Cardiac muscle cell (in vitro differentiated cells and primary cell): ENCODE data around the gene MXI1. TPM values are rescaled to one million over a fixed set of nuclear protein-coding genes. Genes with fewer than 3 reads are reported as not detected.

ENCODE experiments used
- DNase-seq, 2 donors: peaks; one replicate each; pipeline versions ENCODE4 v3.0.0 to v3.0.0-alpha.2; 2010 to 2017; ENCODE audit warnings: low read depth in 1 of 2, low spot score in 1 of 2
- H3K27ac ChIP-seq: fragments of 200-600 bp; sonication (generic); 2 replicates; pipeline ENCODE4 v1.5.1; 2016
- H3K27me3 ChIP-seq: fragments of 200-600 bp; sonication (generic); 2 replicates; pipeline ENCODE4 v1.6.0; 2016; ENCODE audit warnings: control low read depth
- H3K36me3 ChIP-seq: fragments of 200-600 bp; sonication (generic); 2 replicates; pipeline ENCODE4 v1.5.1; 2016; ENCODE audit warnings: control low read depth
- H3K4me1 ChIP-seq: fragments of 200-600 bp; sonication (generic); 2 replicates; pipeline ENCODE4 v1.8.1; 2017; ENCODE audit warnings: low read depth, mild to moderate bottlenecking, mixed run types
- H3K4me3 ChIP-seq: fragments of 200-600 bp; sonication (generic); 2 replicates; pipeline ENCODE4 v1.5.1; 2016; ENCODE audit warnings: mild to moderate bottlenecking
- H3K9me3 ChIP-seq: fragments of 200-600 bp; sonication (generic); 2 replicates; pipeline ENCODE4 v1.5.1; 2017; ENCODE audit warnings: low read depth, mild to moderate bottlenecking, control low read depth
- polyA plus RNA-seq: library from polyadenylated mRNA; unstranded; fragments of >200 nt; fragmentation: Nextera tagmentation; extraction: Ambion mirVana; gene quantifications from 2 replicates; pipeline ENCODE4 v1.2.1, GENCODE V29; 2016
- total RNA-seq: library from RNA; depleted of rRNA; stranded (reverse); fragments of >200 nt; gene quantifications from 2 replicates; pipeline ENCODE4 v1.2.3, GENCODE V29; 2016
- TF ChIP-seq, protein P1 (sequence below): IDR thresholded peaks from 2 replicates; pipeline ENCODE4 v1.5.1; 2012; ENCODE audit warnings: low read depth, mild to moderate bottlenecking, low read length

The MXI1 gene
- total and polyA plus RNA-seq, 2 experiments from 2014 or later: 55.0 to 68.4 TPM

DNA sequence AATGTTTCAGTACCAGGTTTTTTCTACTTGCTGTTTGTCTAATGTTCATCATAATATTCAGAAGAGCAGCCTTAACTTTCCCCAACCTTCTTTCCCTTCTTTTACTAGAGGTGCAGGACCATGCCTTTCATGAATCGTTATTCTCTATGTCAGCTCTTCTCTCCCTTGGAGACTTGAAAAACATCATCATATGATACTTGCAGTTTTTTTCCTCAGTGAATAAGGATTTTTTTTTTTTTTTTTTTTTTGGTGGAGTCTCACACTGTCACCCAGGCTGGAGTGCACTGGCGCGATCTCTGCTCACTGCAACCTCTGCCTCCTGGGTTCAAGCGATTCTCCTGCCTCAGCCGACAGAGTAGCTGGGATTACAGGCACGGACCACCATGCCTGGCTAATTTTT lies 67.2 kb downstream of the MXI1 start:
- no peak for DNase-seq
- no peak overlapping the region for H3K27ac ChIP-seq
- no peaks in the 10 kb centered on the region for H3K27me3 ChIP-seq
- no peak overlapping the region for H3K4me3 ChIP-seq
- no peaks in the 10 kb centered on the region for H3K36me3 ChIP-seq
- peaks cover 36% of the 10 kb centered on the region for H3K4me1 ChIP-seq
- H3K9me3 ChIP-seq: no peaks in the 10 kb centered on the region
- TF ChIP-seq, protein P1, sequence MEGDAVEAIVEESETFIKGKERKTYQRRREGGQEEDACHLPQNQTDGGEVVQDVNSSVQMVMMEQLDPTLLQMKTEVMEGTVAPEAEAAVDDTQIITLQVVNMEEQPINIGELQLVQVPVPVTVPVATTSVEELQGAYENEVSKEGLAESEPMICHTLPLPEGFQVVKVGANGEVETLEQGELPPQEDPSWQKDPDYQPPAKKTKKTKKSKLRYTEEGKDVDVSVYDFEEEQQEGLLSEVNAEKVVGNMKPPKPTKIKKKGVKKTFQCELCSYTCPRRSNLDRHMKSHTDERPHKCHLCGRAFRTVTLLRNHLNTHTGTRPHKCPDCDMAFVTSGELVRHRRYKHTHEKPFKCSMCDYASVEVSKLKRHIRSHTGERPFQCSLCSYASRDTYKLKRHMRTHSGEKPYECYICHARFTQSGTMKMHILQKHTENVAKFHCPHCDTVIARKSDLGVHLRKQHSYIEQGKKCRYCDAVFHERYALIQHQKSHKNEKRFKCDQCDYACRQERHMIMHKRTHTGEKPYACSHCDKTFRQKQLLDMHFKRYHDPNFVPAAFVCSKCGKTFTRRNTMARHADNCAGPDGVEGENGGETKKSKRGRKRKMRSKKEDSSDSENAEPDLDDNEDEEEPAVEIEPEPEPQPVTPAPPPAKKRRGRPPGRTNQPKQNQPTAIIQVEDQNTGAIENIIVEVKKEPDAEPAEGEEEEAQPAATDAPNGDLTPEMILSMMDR: no peak

DNA sequence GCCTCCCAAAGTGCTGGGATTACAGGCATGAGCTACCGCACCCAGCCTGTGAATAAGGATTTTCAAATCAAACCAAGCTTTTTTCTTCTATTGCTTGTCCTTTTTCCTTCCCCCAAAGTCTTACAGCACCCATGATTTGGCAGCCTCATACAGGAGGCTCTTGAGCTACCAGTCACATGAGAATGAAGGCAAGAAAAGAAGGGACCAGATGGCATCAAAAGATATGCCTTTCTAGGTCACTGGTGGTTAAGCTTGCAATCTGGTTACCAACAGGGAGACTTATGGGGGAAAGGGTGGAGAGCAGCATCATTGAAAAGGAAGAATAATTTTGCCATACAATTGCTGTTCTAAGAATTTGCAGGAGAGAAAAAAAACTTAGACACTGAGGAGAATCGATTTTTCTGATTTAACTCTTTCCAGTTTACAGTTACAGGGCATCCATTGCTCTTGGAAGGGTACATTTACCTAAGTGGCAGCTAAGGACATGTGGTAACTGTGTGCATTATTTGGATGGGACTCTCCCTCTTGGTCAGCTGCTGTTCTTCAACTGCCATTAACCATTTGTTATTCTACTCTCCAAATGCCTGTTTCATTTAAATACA lies 67.8 kb downstream of the MXI1 start:
- Histone ChIP-seq H3K27ac (no peak overlapping the region), H3K4me3 (no peak overlapping the region), H3K36me3 (no peaks in the 10 kb centered on the region), H3K27me3 (no peaks in the 10 kb centered on the region), H3K9me3 (no peaks in the 10 kb centered on the region), H3K4me1 (peaks cover 30% of the 10 kb centered on the region)
- TF ChIP-seq, protein P1: no peak
- no peak for DNase-seq

DNA sequence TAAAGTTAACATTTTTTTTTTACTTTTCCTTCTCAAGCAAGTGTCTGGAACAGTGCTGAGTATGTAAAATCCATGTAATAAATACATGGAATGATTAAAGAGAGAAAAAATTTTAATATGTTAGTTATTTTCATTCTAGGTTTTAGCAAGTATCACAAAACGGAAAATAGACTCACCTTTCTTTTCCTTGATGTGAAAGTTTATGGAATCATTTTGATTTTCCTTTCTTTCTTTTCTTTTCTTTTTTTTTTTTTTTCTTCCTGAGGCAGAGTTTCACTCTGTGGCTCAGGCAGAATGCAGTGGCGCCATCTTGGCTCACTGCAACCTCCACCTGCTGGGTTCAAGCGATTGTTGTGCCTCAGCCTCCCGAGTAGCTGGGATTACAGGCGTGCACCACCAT lies 69.2 kb downstream of the MXI1 start:
- Histone ChIP-seq H3K4me3 (no peak overlapping the region), H3K9me3 (no peaks in the 10 kb centered on the region), H3K27me3 (no peaks in the 10 kb centered on the region), H3K27ac (no peak overlapping the region), H3K4me1 (peaks cover 20% of the 10 kb centered on the region), H3K36me3 (peaks cover 3% of the 10 kb centered on the region)
- DNase-seq: no peak
- TF ChIP-seq, protein P1: no peak

DNA sequence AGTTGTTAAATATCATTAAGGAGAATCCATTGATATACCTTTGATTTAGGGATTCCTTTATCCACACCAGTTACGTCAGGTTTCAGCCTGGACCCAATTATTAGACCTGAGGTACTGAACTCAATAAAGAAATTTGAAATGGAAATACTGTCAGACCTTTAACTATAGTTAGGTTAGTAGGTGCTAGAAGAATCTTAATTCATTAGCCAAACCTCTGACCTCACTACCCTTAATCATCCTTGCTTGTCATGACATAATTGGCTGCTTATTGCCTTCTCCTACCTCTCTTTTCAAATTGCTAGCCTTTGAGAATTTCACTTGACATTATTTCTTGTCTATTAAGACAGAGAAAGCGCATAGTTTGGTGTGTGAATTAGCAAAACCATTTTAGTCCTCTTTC lies 70.2 kb downstream of the MXI1 start:
- Histone ChIP-seq H3K9me3 (no peaks in the 10 kb centered on the region), H3K36me3 (peaks cover 3% of the 10 kb centered on the region), H3K4me3 (no peak overlapping the region), H3K27me3 (no peaks in the 10 kb centered on the region), H3K4me1 (peaks cover 23% of the 10 kb centered on the region), H3K27ac (peak overlapping the region; percentile 7)
- TF ChIP-seq, protein P1: no peak
- DNase-seq: no peak

DNA sequence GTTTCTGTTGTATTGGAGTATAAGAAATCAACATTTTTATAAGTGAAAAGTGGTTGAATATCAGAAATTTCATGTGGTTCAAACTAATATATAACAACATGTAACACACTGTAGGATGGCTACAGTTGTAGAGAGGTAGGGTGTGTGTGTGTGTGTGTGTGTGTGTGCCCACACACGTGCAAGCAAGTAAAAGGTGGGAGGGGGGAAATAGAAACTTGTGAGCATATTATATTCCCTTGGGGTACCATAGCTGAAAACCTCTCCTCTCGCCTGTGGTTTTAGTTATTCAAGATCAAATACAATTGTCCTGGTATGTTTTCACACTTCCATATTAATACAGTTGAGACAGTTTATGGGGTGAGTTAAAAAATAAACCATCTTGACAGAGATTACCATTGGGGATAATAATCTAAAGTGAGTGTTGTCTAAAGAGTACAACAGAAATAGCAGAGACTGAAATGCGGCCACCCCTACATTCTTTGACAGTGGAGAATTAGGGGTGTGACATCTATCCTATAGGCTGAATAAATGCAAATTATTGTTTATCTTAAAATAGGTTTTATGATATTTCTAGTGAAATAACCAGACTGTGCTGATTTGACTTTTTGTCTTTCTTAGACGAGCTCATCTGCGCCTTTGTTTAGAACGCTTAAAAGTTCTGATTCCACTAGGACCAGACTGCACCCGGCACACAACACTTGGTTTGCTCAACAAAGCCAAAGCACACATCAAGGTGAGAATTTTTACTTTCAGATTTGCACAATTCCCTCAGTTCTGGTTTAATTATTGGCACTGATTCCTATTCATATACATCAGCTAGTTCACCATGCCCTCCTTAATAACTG lies 71.4 kb downstream of the MXI1 start:
- DNase-seq: no peak
- H3K4me3 ChIP-seq: no peak overlapping the region
- TF ChIP-seq, protein P1: no peak
- no peaks in the 10 kb centered on the region for H3K9me3 ChIP-seq
- peak overlapping the region; percentile 7 for H3K27ac ChIP-seq
- H3K36me3 ChIP-seq: peaks cover 3% of the 10 kb centered on the region
- no peaks in the 10 kb centered on the region for H3K27me3 ChIP-seq
- H3K4me1 ChIP-seq: peaks cover 21% of the 10 kb centered on the region
